GM06990 (cell line): ENCODE results near the gene FHOD3.

Source experiments
- DNase-seq: peaks from one replicate; pipeline ENCODE4 v3.0.0-alpha.2; 2011; ENCODE audit not compliant: insufficient read length; ENCODE audit errors: extremely low read depth
- H3K27me3 ChIP-seq: replicated peaks from 2 replicates; pipeline ENCODE4 v1.6.0; 2011; ENCODE audit warnings: low read length; ENCODE audit not compliant: control insufficient read depth, insufficient read depth
- H3K36me3 ChIP-seq: 2 replicates; pipeline ENCODE4 v1.5.1; 2011; ENCODE audit warnings: low read length; ENCODE audit not compliant: control insufficient read depth, insufficient read depth
- H3K4me3 ChIP-seq: replicated peaks from 2 replicates; pipeline ENCODE4 v1.5.1; 2011; ENCODE audit warnings: low read depth, mild to moderate bottlenecking, control low read depth, low read length
- TF ChIP-seq, protein P1 (sequence below): IDR thresholded peaks from 2 replicates; pipeline ENCODE4 v1.5.1; 2011; ENCODE audit warnings: low read length, control low read depth, mild to moderate bottlenecking, inconsistent platforms; ENCODE audit not compliant: insufficient read depth, poor library complexity, severe bottlenecking

Gene FHOD3

DNA sequence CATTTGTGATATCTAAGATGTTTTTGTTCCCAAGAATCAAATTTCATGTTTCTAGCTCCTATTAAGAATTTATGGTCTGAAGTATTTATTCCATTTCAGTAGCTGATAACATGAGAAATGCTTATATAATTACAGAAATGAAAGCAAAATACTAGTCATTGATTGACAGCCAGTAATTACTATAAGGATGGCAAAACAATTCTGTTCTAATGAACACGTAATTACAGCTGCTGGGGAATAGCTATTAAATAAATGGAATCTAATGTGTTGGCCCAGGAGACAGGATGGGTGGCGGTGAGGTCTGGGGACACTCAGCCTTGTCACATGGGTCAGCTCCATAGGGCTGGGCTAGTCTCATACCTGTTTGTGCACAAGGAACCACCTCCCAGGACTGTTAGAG is 263.5 kb downstream of the FHOD3 start:
- H3K36me3 ChIP-seq, result peaks cover 2% of the 10 kb centered on the region; the same call in 1 of the 2 replicates
- H3K4me3 ChIP-seq, result no peak overlapping the region
- TF ChIP-seq, protein P1, sequence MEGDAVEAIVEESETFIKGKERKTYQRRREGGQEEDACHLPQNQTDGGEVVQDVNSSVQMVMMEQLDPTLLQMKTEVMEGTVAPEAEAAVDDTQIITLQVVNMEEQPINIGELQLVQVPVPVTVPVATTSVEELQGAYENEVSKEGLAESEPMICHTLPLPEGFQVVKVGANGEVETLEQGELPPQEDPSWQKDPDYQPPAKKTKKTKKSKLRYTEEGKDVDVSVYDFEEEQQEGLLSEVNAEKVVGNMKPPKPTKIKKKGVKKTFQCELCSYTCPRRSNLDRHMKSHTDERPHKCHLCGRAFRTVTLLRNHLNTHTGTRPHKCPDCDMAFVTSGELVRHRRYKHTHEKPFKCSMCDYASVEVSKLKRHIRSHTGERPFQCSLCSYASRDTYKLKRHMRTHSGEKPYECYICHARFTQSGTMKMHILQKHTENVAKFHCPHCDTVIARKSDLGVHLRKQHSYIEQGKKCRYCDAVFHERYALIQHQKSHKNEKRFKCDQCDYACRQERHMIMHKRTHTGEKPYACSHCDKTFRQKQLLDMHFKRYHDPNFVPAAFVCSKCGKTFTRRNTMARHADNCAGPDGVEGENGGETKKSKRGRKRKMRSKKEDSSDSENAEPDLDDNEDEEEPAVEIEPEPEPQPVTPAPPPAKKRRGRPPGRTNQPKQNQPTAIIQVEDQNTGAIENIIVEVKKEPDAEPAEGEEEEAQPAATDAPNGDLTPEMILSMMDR, result no peak
- DNase-seq, result no peak
- no peaks in the 10 kb centered on the region for H3K27me3 ChIP-seq

- Histone ChIP-seq H3K36me3 (peaks cover 2% of the 10 kb centered on the region; the same call in 1 of the 2 replicates), H3K27me3 (no peaks in the 10 kb centered on the region), H3K4me3 (no peak overlapping the region)
- DNase-seq, result no peak
- TF ChIP-seq, protein P1, result no peak
Observed at GRCh38 chr18:36564841-36565240, 267.3 kb downstream of the FHOD3 start.

DNA sequence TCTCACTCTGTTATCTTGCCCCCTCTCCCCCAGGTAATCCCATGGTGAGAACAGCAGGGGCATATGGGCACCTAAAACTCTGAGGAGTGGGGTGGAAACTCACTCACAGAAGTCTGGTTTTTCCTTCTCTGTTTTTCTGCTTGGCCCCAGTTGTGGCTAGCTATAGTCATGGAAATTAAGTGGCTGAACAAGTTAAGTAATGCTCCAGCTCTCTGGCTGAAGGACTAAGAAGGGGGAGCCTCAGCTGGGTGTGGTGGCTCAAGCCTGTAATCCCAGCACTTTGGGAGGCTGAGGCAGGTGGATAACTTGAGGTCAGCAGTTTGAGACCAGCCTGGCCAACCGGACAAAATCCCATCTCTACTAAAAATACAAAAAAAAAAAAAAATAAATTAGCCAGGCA is 270.3 kb downstream of the FHOD3 start:
- no peak overlapping the region for H3K4me3 ChIP-seq
- H3K27me3 ChIP-seq, result no peaks in the 10 kb centered on the region
- no peak for DNase-seq
- TF ChIP-seq, protein P1, result no peak
- H3K36me3 ChIP-seq, result peaks cover under 1% of the 10 kb centered on the region; the same call in 1 of the 2 replicates

DNA sequence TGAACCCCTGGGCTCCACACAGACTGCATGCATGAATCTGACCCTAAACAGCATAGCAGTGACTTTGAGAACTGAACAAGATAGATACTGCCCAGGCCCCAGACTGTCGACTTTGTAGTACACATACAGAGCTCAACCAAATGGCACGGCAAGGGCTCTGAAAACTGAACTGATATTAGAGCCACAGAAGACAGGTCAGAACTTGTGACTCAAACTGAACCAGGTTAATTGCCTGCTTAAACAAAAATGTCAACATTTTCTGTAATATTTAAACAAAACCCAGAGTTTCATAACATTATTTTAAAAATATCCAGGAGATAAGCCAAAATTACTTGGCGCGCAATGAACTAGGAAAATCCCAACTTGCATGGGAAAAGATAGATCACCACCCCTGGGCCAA is 271.0 kb downstream of the FHOD3 start:
- Histone ChIP-seq H3K27me3 (no peaks in the 10 kb centered on the region), H3K36me3 (no peaks in the 10 kb centered on the region), H3K4me3 (no peak overlapping the region)
- TF ChIP-seq, protein P1, result no peak
- no peak for DNase-seq

GRCh38 chr18:36572135-36572856 is 274.8 kb downstream of the FHOD3 start:
- no peak overlapping the region for H3K4me3 ChIP-seq
- TF ChIP-seq, protein P1, result peak; percentile 77
- H3K36me3 ChIP-seq, result no peaks in the 10 kb centered on the region
- no peaks in the 10 kb centered on the region for H3K27me3 ChIP-seq
- DNase-seq, result no peak
